ENCODE results near the gene SUN3.
"Not testable (repeated sequence)": the region's sequence is repeated elsewhere in the genome, so short reads cannot be mapped to it uniquely, and the experiment has no call there.

The SUN3 gene

DNA sequence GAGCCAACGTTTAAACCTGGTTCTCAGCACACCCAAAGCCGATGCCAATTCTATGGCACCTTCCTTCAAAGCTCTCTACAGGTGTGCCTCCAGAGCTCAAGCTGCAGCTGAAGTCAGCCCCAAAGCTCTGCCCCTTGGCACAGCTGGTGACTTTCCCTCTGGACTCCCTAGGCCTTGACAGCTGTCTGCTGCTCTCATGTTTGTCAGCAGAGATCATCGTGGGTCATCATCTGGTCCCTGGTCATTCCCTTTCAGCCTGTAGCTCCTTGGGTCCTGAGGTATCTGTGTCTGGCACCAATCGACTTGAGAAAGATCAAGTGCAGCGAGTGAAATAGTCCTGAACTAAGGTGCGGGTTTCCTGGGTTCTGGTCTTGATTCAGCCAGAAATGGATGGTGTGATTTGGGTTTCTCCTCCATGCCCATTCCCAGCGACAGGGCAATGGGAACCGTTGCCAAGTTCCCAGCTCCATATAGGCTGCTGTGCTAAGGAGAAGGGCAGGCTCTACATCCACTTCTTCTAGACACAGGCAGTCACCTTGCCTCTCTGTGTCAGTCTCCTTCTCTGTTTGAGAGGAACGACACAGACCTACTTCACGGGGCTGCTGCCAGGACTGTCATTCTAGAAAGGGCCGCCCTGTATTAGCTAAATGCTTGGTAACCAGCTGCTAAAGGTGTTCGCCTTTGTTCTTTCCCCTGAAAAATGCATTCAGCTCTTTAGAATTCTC is 84.2 kb downstream of the SUN3 start:
- TF ChIP-seq, protein P1, sequence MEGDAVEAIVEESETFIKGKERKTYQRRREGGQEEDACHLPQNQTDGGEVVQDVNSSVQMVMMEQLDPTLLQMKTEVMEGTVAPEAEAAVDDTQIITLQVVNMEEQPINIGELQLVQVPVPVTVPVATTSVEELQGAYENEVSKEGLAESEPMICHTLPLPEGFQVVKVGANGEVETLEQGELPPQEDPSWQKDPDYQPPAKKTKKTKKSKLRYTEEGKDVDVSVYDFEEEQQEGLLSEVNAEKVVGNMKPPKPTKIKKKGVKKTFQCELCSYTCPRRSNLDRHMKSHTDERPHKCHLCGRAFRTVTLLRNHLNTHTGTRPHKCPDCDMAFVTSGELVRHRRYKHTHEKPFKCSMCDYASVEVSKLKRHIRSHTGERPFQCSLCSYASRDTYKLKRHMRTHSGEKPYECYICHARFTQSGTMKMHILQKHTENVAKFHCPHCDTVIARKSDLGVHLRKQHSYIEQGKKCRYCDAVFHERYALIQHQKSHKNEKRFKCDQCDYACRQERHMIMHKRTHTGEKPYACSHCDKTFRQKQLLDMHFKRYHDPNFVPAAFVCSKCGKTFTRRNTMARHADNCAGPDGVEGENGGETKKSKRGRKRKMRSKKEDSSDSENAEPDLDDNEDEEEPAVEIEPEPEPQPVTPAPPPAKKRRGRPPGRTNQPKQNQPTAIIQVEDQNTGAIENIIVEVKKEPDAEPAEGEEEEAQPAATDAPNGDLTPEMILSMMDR (conservative IDR thresholded peaks at IDR 0.05), result no peak
- no peak for TF ChIP-seq ZFX (IDR thresholded peaks at IDR 0.05)
- H3K27ac ChIP-seq, result no peak overlapping the region

- H3K27ac ChIP-seq, result no peak overlapping the region
- no peak for TF ChIP-seq ZFX (IDR thresholded peaks at IDR 0.05)
- TF ChIP-seq, protein P1 (conservative IDR thresholded peaks at IDR 0.05), result no peak
Measured at GRCh38 chr7:47943676-47944474, 85.0 kb downstream of the SUN3 start.

GRCh38 chr7:47942651-47943050 is 86.3 kb downstream of the SUN3 start:
- not testable (repeated sequence) for H3K27ac ChIP-seq

GRCh38 chr7:47942132-47942531 is 86.8 kb downstream of the SUN3 start:
- TF ChIP-seq, protein P1 (conservative IDR thresholded peaks at IDR 0.05), result no peak
- TF ChIP-seq ZFX (IDR thresholded peaks at IDR 0.05), result no peak
- H3K27ac ChIP-seq, result no peak overlapping the region

- TF ChIP-seq, protein P1 (conservative IDR thresholded peaks at IDR 0.05), result no peak
- TF ChIP-seq ZFX (IDR thresholded peaks at IDR 0.05), result no peak
- H3K27ac ChIP-seq, result no peak overlapping the region
Measured at GRCh38 chr7:47941136-47941844, 87.6 kb downstream of the SUN3 start.

GRCh38 chr7:47940088-47941013 is 88.6 kb downstream of the SUN3 start:
- no peak overlapping the region for H3K27ac ChIP-seq

More at GRCh38 chr7:47940088-47941013, 88.6 kb downstream of the SUN3 start:
- no peak for TF ChIP-seq ZFX (IDR thresholded peaks at IDR 0.05)
- TF ChIP-seq, protein P1 (conservative IDR thresholded peaks at IDR 0.05), result no peak

Measured in C4-2B (cell line).